CD8-positive, alpha-beta memory T cell (primary cell): ENCODE data around the gene PDE2A. TPM values are rescaled to one million over a fixed set of nuclear protein-coding genes. Genes with fewer than 3 reads are reported as not detected.

Experiments
- CTCF ChIA-PET: fragments of 350-600 bp; sonication (Branson Sonifier 250); formaldehyde crosslinking; loops from one replicate; lab custom pipeline; 2021; ENCODE audit warnings: antibody characterized with exemption; lab: Charles Lee
- POLR2A ChIA-PET: fragments of 350-600 bp; sonication (Branson Sonifier 250); formaldehyde crosslinking; loops from one replicate; lab custom pipeline; 2021; ENCODE audit warnings: antibody characterized with exemption; lab: Charles Lee
- DNase-seq, 5 donors: peaks; one replicate each; pipeline versions ENCODE4 v3.0.0 to v3.0.0-alpha.2; 2020 to 2022; ENCODE audit warnings: mixed read lengths in 1 of 5
- H3K27ac ChIP-seq: one replicate; pipeline ENCODE4 v1.7.0; 2013; ENCODE audit warnings: low read depth, mild to moderate bottlenecking, low read length, moderate library complexity
- H3K27me3 ChIP-seq: 2 replicates; pipeline ENCODE4 v1.7.0; 2013; ENCODE audit warnings: low read length, mild to moderate bottlenecking; ENCODE audit not compliant: insufficient read depth, poor library complexity, severe bottlenecking
- H3K36me3 ChIP-seq: 2 replicates; pipeline ENCODE4 v1.7.0; 2013; ENCODE audit warnings: mild to moderate bottlenecking, low read length, moderate library complexity; ENCODE audit not compliant: insufficient read depth
- H3K4me1 ChIP-seq: 2 replicates; pipeline ENCODE4 v1.7.0; 2013; ENCODE audit warnings: mild to moderate bottlenecking, low read length, moderate library complexity; ENCODE audit not compliant: insufficient read depth
- H3K4me3 ChIP-seq: 2 replicates; pipeline ENCODE4 v1.7.0; 2013; ENCODE audit warnings: mild to moderate bottlenecking, low read length
- H3K9me3 ChIP-seq: 2 replicates; pipeline ENCODE4 v1.7.0; 2013; ENCODE audit warnings: mild to moderate bottlenecking, low read length
- H3K27ac Mint-ChIP-seq, 8 donors: one replicate each; pipeline ENCODE4 v1.8.0; 2020 to 2021; ENCODE audit warnings: mixed read lengths in 8 of 8, mild to moderate bottlenecking in 6 of 8, inconsistent platforms in 3 of 8, moderate library complexity in 3 of 8
- H3K27me3 Mint-ChIP-seq, 2 donors: one replicate each; pipeline ENCODE4 v1.8.0; 2020 to 2021; ENCODE audit warnings: mixed read lengths in 2 of 2, mild to moderate bottlenecking in 1 of 2, moderate library complexity in 1 of 2
- H3K36me3 Mint-ChIP-seq, 3 donors: one replicate each; pipeline ENCODE4 v1.8.0; 2020 to 2021; ENCODE audit warnings: mixed read lengths in 3 of 3, inconsistent platforms in 1 of 3, mild to moderate bottlenecking in 1 of 3
- H3K4me1 Mint-ChIP-seq, 3 donors: one replicate each; pipeline ENCODE4 v1.8.0; 2020 to 2021; ENCODE audit warnings: mixed read lengths in 3 of 3, inconsistent platforms in 1 of 3, mild to moderate bottlenecking in 1 of 3
- H3K4me3 Mint-ChIP-seq, 7 donors: one replicate each; pipeline ENCODE4 v1.8.0; 2020 to 2021; ENCODE audit warnings: mixed read lengths in 7 of 7, mild to moderate bottlenecking in 6 of 7, moderate library complexity in 4 of 7, inconsistent platforms in 2 of 7
- H3K9me3 Mint-ChIP-seq, 5 donors: one replicate each; pipeline ENCODE4 v1.8.0; 2020 to 2022; ENCODE audit warnings: mixed read lengths in 5 of 5, mild to moderate bottlenecking in 3 of 5, moderate library complexity in 2 of 5, inconsistent platforms in 1 of 5
- polyA plus RNA-seq: library from polyadenylated mRNA; unstranded; fragments of 300-500 nt; fragmentation: Illumina TruSeq; gene quantifications from one replicate; pipeline ENCODE4 v1.2.3, GENCODE V29; 2021
- total RNA-seq, 2 experiments: library from RNA; stranded (reverse); gene quantifications; one replicate each; pipeline ENCODE4 v1.2.3, GENCODE V29; 2021

The PDE2A gene
- total and polyA plus RNA-seq, 3 experiments from 2014 or later, result 0.08 to 0.66 (median 0.55) TPM

DNA sequence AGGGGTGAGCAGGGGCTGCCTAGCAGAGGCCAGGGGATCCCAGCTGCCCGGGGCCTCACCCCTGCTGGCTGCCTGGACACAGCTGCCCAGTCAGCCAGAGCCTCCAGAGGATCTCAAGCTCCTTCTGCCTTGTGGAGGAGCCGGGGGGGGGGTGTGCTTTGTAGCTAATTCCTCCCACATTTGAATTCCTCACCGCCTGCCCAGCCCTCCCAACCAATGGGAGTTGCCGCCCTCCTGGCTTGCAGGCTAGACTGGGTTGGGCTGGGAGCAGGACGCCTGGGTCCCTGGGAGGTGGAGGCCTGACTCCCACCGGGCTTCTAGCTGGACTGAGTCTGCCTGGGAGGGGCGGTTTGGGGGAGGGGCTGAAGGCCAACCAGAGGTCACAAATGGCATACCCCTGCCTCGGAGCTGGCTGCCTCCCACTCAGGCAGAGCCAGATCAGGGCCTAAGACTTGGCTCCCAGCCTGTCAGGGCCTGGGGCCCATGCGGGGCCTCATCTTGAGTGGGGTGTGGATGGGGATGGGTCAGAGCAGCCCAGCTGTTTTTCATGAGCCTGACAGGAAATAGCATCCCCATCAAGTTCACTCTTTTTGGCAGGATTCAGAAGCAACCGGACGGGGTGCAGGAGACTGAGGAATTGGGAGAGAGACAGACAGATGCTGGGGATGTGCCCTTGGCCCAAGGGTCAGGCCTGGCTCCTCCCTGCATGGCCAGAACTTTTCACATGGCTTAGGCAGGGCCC, 29.2 kb upstream of the PDE2A start:
- Mint-ChIP-seq H3K4me1 (peaks cover 0 to 2% (median 0%) of the 10 kb centered on the region in 3 donors), H3K27me3 (no peaks in the 10 kb centered on the region), H3K36me3 (peaks cover 5 to 92% (median 21%) of the 10 kb centered on the region in 3 donors), H3K9me3 (no peaks in the 10 kb centered on the region), H3K27ac (peak overlapping the region in 1 of 8 donors; percentile 52), H3K4me3 (no peak overlapping the region)
- Histone ChIP-seq H3K27me3 (no peaks in the 10 kb centered on the region), H3K4me1 (no peaks in the 10 kb centered on the region), H3K4me3 (no peak overlapping the region), H3K36me3 (peaks cover 54% of the 10 kb centered on the region), H3K27ac (no peak overlapping the region), H3K9me3 (no peaks in the 10 kb centered on the region)
- DNase-seq, result no peak
- CTCF ChIA-PET, result interaction anchor here (1.7 kb wide), 1 partner anchor 22 kb away, joined by 4 read pairs; no protein-coding TSS in a partner anchor
- POLR2A ChIA-PET, result no interaction called here

DNA sequence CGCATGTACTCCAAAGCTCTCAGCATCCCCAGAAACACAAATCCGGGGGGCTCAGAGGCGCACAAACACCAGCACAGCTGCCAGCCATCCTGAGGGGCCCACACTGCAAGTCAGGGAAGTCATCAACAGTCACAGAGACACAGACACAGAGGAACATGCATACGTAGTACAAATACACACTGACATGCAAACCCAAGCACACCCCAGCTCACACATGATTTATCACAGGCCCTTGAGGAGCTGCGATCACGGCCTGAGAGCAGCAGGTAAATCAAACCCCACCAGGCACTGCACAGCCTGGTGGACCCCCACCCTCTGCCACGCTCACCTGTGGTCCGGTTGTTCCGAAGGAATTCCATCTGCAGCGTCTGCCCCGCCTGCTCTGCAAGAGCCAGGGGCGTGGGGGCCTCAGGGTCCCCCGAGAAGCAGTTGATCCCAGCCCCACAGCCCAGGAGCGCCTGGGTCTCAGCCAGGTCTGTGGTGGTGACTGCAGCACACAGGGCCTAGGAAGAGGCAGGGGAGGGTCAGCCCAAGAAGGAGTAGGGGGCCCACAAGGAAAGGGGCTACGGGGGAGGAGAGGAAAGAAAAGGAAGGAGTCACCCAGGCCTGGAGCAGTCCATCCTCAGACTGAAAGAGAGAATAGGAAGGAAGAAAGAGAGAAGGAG, 28.5 kb upstream of the PDE2A start:
- Histone ChIP-seq H3K27me3 (no peaks in the 10 kb centered on the region), H3K27ac (no peak overlapping the region), H3K4me3 (no peak overlapping the region), H3K36me3 (peaks cover 49% of the 10 kb centered on the region), H3K4me1 (no peaks in the 10 kb centered on the region), H3K9me3 (no peaks in the 10 kb centered on the region)
- H3K27me3 Mint-ChIP-seq, result no peaks in the 10 kb centered on the region
- CTCF ChIA-PET, result interaction anchor here (1.7 kb wide), 1 partner anchor 23 kb away, joined by 4 read pairs; no protein-coding TSS in a partner anchor
- H3K4me3 Mint-ChIP-seq, result peak overlapping the region in 1 of 7 donors; percentile 48
- POLR2A ChIA-PET, result no interaction called here
- H3K9me3 Mint-ChIP-seq, result no peaks in the 10 kb centered on the region
- no peak for DNase-seq
- peaks cover 5 to 92% (median 19%) of the 10 kb centered on the region in 3 donors for H3K36me3 Mint-ChIP-seq
- H3K27ac Mint-ChIP-seq, result peak overlapping the region in 1 of 8 donors; percentile 57
- peaks cover 0 to 2% (median 0%) of the 10 kb centered on the region in 3 donors for H3K4me1 Mint-ChIP-seq

GRCh38 chr11:72702096-72702495, 27.9 kb upstream of the PDE2A start:
- no peak for DNase-seq
- H3K27ac Mint-ChIP-seq, result peak overlapping the region in 1 of 8 donors; percentile 29
- no peaks in the 10 kb centered on the region for H3K9me3 Mint-ChIP-seq
- H3K4me3 ChIP-seq, result no peak overlapping the region
- peaks cover 0 to 2% (median 0%) of the 10 kb centered on the region in 3 donors for H3K4me1 Mint-ChIP-seq
- H3K4me1 ChIP-seq, result no peaks in the 10 kb centered on the region
- H3K27ac ChIP-seq, result no peak overlapping the region
- POLR2A ChIA-PET, result interaction anchor here (0.5 kb wide), 1 partner anchor 1572 kb away, joined by 3 read pairs; no protein-coding TSS in a partner anchor
- no peaks in the 10 kb centered on the region for H3K27me3 Mint-ChIP-seq
- no peaks in the 10 kb centered on the region for H3K9me3 ChIP-seq
- H3K4me3 Mint-ChIP-seq, result no peak overlapping the region
- no peaks in the 10 kb centered on the region for H3K27me3 ChIP-seq
- H3K36me3 Mint-ChIP-seq, result peaks cover 5 to 92% (median 15%) of the 10 kb centered on the region in 3 donors
- peaks cover 43% of the 10 kb centered on the region for H3K36me3 ChIP-seq
- CTCF ChIA-PET, result interaction anchor here (1.7 kb wide), 1 partner anchor 23 kb away, joined by 4 read pairs; no protein-coding TSS in a partner anchor

GRCh38 chr11:72701466-72701865, 27.2 kb upstream of the PDE2A start:
- H3K9me3 Mint-ChIP-seq, result no peaks in the 10 kb centered on the region
- H3K27ac Mint-ChIP-seq, result peak overlapping the region in 2 of 8 donors; percentile 23 to 32
- DNase-seq, result no peak
- Histone ChIP-seq H3K4me1 (no peaks in the 10 kb centered on the region), H3K27ac (no peak overlapping the region), H3K9me3 (no peaks in the 10 kb centered on the region), H3K4me3 (no peak overlapping the region), H3K36me3 (peaks cover 42% of the 10 kb centered on the region), H3K27me3 (no peaks in the 10 kb centered on the region)
- no peaks in the 10 kb centered on the region for H3K27me3 Mint-ChIP-seq
- H3K4me3 Mint-ChIP-seq, result no peak overlapping the region
- peaks cover 0 to 2% (median 0%) of the 10 kb centered on the region in 3 donors for H3K4me1 Mint-ChIP-seq
- peaks cover 5 to 92% (median 13%) of the 10 kb centered on the region in 3 donors for H3K36me3 Mint-ChIP-seq
- CTCF ChIA-PET, result interaction anchor here (1.7 kb wide), 1 partner anchor 24 kb away, joined by 4 read pairs; no protein-coding TSS in a partner anchor
- POLR2A ChIA-PET, result interaction anchor here (0.5 kb wide), 1 partner anchor 1573 kb away, joined by 3 read pairs; no protein-coding TSS in a partner anchor

- Mint-ChIP-seq H3K4me1 (no peaks in the 10 kb centered on the region), H3K4me3 (no peak overlapping the region), H3K27me3 (no peaks in the 10 kb centered on the region), H3K27ac (peak overlapping the region in 2 of 8 donors; percentile 47 to 74), H3K36me3 (peaks cover 5 to 92% (median 6%) of the 10 kb centered on the region in 3 donors), H3K9me3 (no peaks in the 10 kb centered on the region)
- no peaks in the 10 kb centered on the region for H3K9me3 ChIP-seq
- peaks cover 45% of the 10 kb centered on the region for H3K36me3 ChIP-seq
- no peaks in the 10 kb centered on the region for H3K27me3 ChIP-seq
- no peak for DNase-seq
- ChIA-PET POLR2A (no interaction called here), CTCF (interaction anchor here (1.5 kb wide), 1 partner anchor 16 kb away, joined by 4 read pairs; no protein-coding TSS in a partner anchor)
- no peak overlapping the region for H3K4me3 ChIP-seq
- no peaks in the 10 kb centered on the region for H3K4me1 ChIP-seq
- H3K27ac ChIP-seq, result no peak overlapping the region
These were observed 25.9 kb upstream of the PDE2A start for GRCh38 chr11:72700146-72700545.

DNA sequence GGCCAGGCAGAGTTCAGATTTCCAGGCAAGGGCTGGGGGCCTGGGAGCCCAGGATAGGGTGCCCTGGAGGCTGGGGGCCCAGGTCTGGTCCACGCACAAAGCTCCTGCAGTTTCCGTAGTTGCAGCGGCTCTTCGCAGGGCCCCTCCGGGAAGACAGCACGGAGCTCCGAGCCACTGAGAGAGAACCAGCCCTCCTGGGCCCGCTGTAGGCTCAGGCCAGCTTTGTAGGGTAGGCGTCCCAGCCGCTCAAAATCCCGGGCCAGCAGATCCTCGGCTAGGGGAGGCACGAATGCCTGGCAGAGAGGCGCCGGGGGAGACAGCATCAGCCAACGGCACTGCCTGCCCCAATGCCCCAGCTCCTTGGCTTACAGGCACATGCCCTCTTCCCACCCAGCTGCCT, 23.6 kb upstream of the PDE2A start:
- H3K4me3 Mint-ChIP-seq, result no peak overlapping the region
- H3K27ac Mint-ChIP-seq, result no peak overlapping the region
- no peak overlapping the region for H3K27ac ChIP-seq
- POLR2A ChIA-PET, result no interaction called here
- no peaks in the 10 kb centered on the region for H3K9me3 ChIP-seq
- CTCF ChIA-PET, result interaction anchor here (1.5 kb wide), 1 partner anchor 27 kb away, joined by 3 read pairs; no protein-coding TSS in a partner anchor
- peaks cover 56% of the 10 kb centered on the region for H3K36me3 ChIP-seq
- H3K4me1 Mint-ChIP-seq, result no peaks in the 10 kb centered on the region
- no peaks in the 10 kb centered on the region for H3K9me3 Mint-ChIP-seq
- DNase-seq, result no peak
- no peaks in the 10 kb centered on the region for H3K27me3 ChIP-seq
- H3K27me3 Mint-ChIP-seq, result no peaks in the 10 kb centered on the region
- no peak overlapping the region for H3K4me3 ChIP-seq
- H3K36me3 Mint-ChIP-seq, result peaks cover 10 to 97% (median 12%) of the 10 kb centered on the region in 3 donors
- no peaks in the 10 kb centered on the region for H3K4me1 ChIP-seq

DNA sequence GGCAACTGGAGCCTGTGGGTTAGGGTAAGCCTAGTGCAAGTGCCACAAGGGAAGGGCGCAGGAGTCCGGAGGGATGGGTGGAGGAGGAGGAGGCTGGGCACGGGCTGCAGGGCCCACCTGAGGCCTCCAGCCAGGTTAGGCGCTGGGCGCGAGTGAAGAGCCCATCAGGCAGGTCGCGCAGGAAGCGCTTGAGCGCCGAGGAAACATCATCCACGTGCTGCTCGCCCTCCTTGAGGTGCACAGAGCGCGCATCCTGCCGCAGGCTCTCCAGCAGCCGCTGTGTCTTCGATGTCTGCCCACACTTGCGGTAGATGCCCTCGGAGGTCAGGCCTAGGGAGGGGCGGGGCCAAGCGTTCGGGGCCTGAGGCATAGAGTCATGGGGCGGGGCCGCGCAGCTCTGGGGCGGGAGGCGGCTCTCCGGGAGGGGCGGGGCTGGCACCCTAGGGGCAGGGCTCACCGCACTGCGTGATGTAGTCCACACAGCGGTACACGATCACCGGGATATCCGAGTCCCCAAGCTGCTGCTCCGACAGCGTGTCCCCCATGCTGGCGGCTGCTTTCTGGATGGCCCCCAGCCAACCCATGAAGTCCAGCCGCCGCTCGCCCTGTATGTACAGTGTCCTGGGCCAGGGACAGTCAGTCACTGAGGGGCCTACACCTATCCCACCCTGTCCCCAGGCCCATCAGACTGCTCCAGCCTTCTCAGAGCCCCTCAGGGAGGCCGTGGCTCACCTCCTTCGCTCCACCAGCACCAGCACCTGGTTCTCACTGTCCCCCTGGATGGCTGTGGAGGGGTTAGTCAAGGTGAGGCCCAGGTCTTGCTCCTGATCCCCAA, 22.9 kb upstream of the PDE2A start:
- Histone ChIP-seq H3K4me1 (no peaks in the 10 kb centered on the region), H3K9me3 (no peaks in the 10 kb centered on the region), H3K27ac (no peak overlapping the region), H3K36me3 (peaks cover 64% of the 10 kb centered on the region), H3K4me3 (no peak overlapping the region), H3K27me3 (no peaks in the 10 kb centered on the region)
- no peak for DNase-seq
- CTCF ChIA-PET, result interaction anchor here (1.5 kb wide), 1 partner anchor 28 kb away, joined by 3 read pairs; no protein-coding TSS in a partner anchor
- no peaks in the 10 kb centered on the region for H3K9me3 Mint-ChIP-seq
- H3K27me3 Mint-ChIP-seq, result no peaks in the 10 kb centered on the region
- H3K27ac Mint-ChIP-seq, result no peak overlapping the region
- peaks cover 10 to 97% (median 15%) of the 10 kb centered on the region in 3 donors for H3K36me3 Mint-ChIP-seq
- no peak overlapping the region for H3K4me3 Mint-ChIP-seq
- POLR2A ChIA-PET, result no interaction called here
- no peaks in the 10 kb centered on the region for H3K4me1 Mint-ChIP-seq
